ENCODE results near the gene HMGN2.
A peak's percentile ranks its signal among the peaks of the same experiment; 100 is the strongest.

Gene HMGN2

GRCh38 chr1:26459573-26460031 lies 12.6 kb upstream of the HMGN2 start:
- H3K4me3 ChIP-seq (ENCODE audit: low read depth in 1 of 2, low read length in 2 of 2): no peak overlapping the region
- no peak overlapping the region for H3K27ac ChIP-seq (ENCODE audit: low read length)
- peaks cover 26 to 63% of the 10 kb centered on the region in 2 donors for H3K36me3 ChIP-seq (ENCODE audit: control insufficient read depth in 1 of 2, insufficient read depth in 2 of 2, low read length in 2 of 2)
- no peaks in the 10 kb centered on the region for H3K9me3 ChIP-seq (ENCODE audit: control insufficient read depth in 1 of 2, low read length in 2 of 2)
- no peaks in the 10 kb centered on the region for H3K27me3 ChIP-seq (ENCODE audit: low read depth, low read length)
- H3K4me1 ChIP-seq (ENCODE audit: control insufficient read depth in 1 of 2, insufficient read depth in 2 of 2, low read length in 2 of 2): peaks cover 0 to 4% of the 10 kb centered on the region in 2 donors

GRCh38 chr1:26468911-26469310 lies 3.3 kb upstream of the HMGN2 start:
- H3K9me3 ChIP-seq (ENCODE audit: control insufficient read depth in 1 of 2, low read length in 2 of 2): no peaks in the 10 kb centered on the region
- no peak overlapping the region for H3K4me3 ChIP-seq (ENCODE audit: low read depth in 1 of 2, low read length in 2 of 2)
- H3K4me1 ChIP-seq (ENCODE audit: control insufficient read depth in 1 of 2, insufficient read depth in 2 of 2, low read length in 2 of 2): peaks cover 7 to 23% of the 10 kb centered on the region in 2 donors
- no peaks in the 10 kb centered on the region for H3K27me3 ChIP-seq (ENCODE audit: low read depth, low read length)
- peaks cover 30 to 44% of the 10 kb centered on the region in 2 donors for H3K36me3 ChIP-seq (ENCODE audit: control insufficient read depth in 1 of 2, insufficient read depth in 2 of 2, low read length in 2 of 2)
- no peak overlapping the region for H3K27ac ChIP-seq (ENCODE audit: low read length)

GRCh38 chr1:26469558-26469957 lies 2.7 kb upstream of the HMGN2 start:
- Histone ChIP-seq H3K9me3 (ENCODE audit: control insufficient read depth in 1 of 2, low read length in 2 of 2) (no peaks in the 10 kb centered on the region), H3K27me3 (ENCODE audit: low read depth, low read length) (no peaks in the 10 kb centered on the region), H3K4me1 (ENCODE audit: control insufficient read depth in 1 of 2, insufficient read depth in 2 of 2, low read length in 2 of 2) (peaks cover 12 to 29% of the 10 kb centered on the region in 2 donors), H3K27ac (ENCODE audit: low read length) (no peak overlapping the region), H3K4me3 (ENCODE audit: low read depth in 1 of 2, low read length in 2 of 2) (no peak overlapping the region), H3K36me3 (ENCODE audit: control insufficient read depth in 1 of 2, insufficient read depth in 2 of 2, low read length in 2 of 2) (peaks cover 33 to 45% of the 10 kb centered on the region in 2 donors)

GRCh38 chr1:26470878-26471497 lies 1.3 kb upstream of the HMGN2 start:
- Histone ChIP-seq H3K27ac (ENCODE audit: low read length) (no peak overlapping the region), H3K4me3 (ENCODE audit: low read depth in 1 of 2, low read length in 2 of 2) (peak overlapping the region; percentile 64 to 81), H3K27me3 (ENCODE audit: low read depth, low read length) (no peaks in the 10 kb centered on the region), H3K9me3 (ENCODE audit: control insufficient read depth in 1 of 2, low read length in 2 of 2) (no peaks in the 10 kb centered on the region), H3K36me3 (ENCODE audit: control insufficient read depth in 1 of 2, insufficient read depth in 2 of 2, low read length in 2 of 2) (peaks cover 26 to 33% of the 10 kb centered on the region in 2 donors), H3K4me1 (ENCODE audit: control insufficient read depth in 1 of 2, insufficient read depth in 2 of 2, low read length in 2 of 2) (peaks cover 12 to 30% of the 10 kb centered on the region in 2 donors)

GRCh38 chr1:26471498-26472319 lies 531 bp upstream of the HMGN2 start:
- H3K4me3 ChIP-seq (ENCODE audit: low read depth in 1 of 2, low read length in 2 of 2): peak overlapping the region; percentile 64 to 81
- no peak overlapping the region for H3K27ac ChIP-seq (ENCODE audit: low read length)
- H3K27me3 ChIP-seq (ENCODE audit: low read depth, low read length): no peaks in the 10 kb centered on the region
- peaks cover 12 to 35% of the 10 kb centered on the region in 2 donors for H3K4me1 ChIP-seq (ENCODE audit: control insufficient read depth in 1 of 2, insufficient read depth in 2 of 2, low read length in 2 of 2)
- H3K9me3 ChIP-seq (ENCODE audit: control insufficient read depth in 1 of 2, low read length in 2 of 2): no peaks in the 10 kb centered on the region
- H3K36me3 ChIP-seq (ENCODE audit: control insufficient read depth in 1 of 2, insufficient read depth in 2 of 2, low read length in 2 of 2): peaks cover 30 to 31% of the 10 kb centered on the region in 2 donors

- H3K9me3 ChIP-seq (ENCODE audit: control insufficient read depth in 1 of 2, low read length in 2 of 2): no peaks in the 10 kb centered on the region
- H3K4me1 ChIP-seq (ENCODE audit: control insufficient read depth in 1 of 2, insufficient read depth in 2 of 2, low read length in 2 of 2): peaks cover 12 to 35% of the 10 kb centered on the region in 2 donors
- H3K27me3 ChIP-seq (ENCODE audit: low read depth, low read length): no peaks in the 10 kb centered on the region
- peak overlapping the region; percentile 76 to 81 for H3K4me3 ChIP-seq (ENCODE audit: low read depth in 1 of 2, low read length in 2 of 2)
- peaks cover 23 to 33% of the 10 kb centered on the region in 2 donors for H3K36me3 ChIP-seq (ENCODE audit: control insufficient read depth in 1 of 2, insufficient read depth in 2 of 2, low read length in 2 of 2)
- H3K27ac ChIP-seq (ENCODE audit: low read length): peak overlapping the region; percentile 69
Observed at GRCh38 chr1:26472901-26473845, 933 bp downstream of the HMGN2 start.

- Histone ChIP-seq H3K4me3 (ENCODE audit: low read depth in 1 of 2, low read length in 2 of 2) (no peak overlapping the region), H3K9me3 (ENCODE audit: control insufficient read depth in 1 of 2, low read length in 2 of 2) (no peaks in the 10 kb centered on the region), H3K27ac (ENCODE audit: low read length) (no peak overlapping the region), H3K27me3 (ENCODE audit: low read depth, low read length) (no peaks in the 10 kb centered on the region), H3K36me3 (ENCODE audit: control insufficient read depth in 1 of 2, insufficient read depth in 2 of 2, low read length in 2 of 2) (peaks cover 23 to 29% of the 10 kb centered on the region in 2 donors), H3K4me1 (ENCODE audit: control insufficient read depth in 1 of 2, insufficient read depth in 2 of 2, low read length in 2 of 2) (peaks cover 12 to 35% of the 10 kb centered on the region in 2 donors)
Observed at GRCh38 chr1:26474818-26475217, 2.6 kb downstream of the HMGN2 start.

GRCh38 chr1:26475989-26476388 lies 3.7 kb downstream of the HMGN2 start:
- Histone ChIP-seq H3K9me3 (ENCODE audit: control insufficient read depth in 1 of 2, low read length in 2 of 2) (no peaks in the 10 kb centered on the region), H3K27me3 (ENCODE audit: low read depth, low read length) (no peaks in the 10 kb centered on the region), H3K4me1 (ENCODE audit: control insufficient read depth in 1 of 2, insufficient read depth in 2 of 2, low read length in 2 of 2) (peaks cover 12 to 30% of the 10 kb centered on the region in 2 donors), H3K27ac (ENCODE audit: low read length) (no peak overlapping the region), H3K4me3 (ENCODE audit: low read depth in 1 of 2, low read length in 2 of 2) (no peak overlapping the region), H3K36me3 (ENCODE audit: control insufficient read depth in 1 of 2, insufficient read depth in 2 of 2, low read length in 2 of 2) (peaks cover 23 to 29% of the 10 kb centered on the region in 2 donors)

- H3K4me3 ChIP-seq (ENCODE audit: low read depth in 1 of 2, low read length in 2 of 2): no peak overlapping the region
- peaks cover 12 to 20% of the 10 kb centered on the region in 2 donors for H3K4me1 ChIP-seq (ENCODE audit: control insufficient read depth in 1 of 2, insufficient read depth in 2 of 2, low read length in 2 of 2)
- H3K27me3 ChIP-seq (ENCODE audit: low read depth, low read length): no peaks in the 10 kb centered on the region
- no peaks in the 10 kb centered on the region for H3K9me3 ChIP-seq (ENCODE audit: control insufficient read depth in 1 of 2, low read length in 2 of 2)
- no peak overlapping the region for H3K27ac ChIP-seq (ENCODE audit: low read length)
- peaks cover 23 to 29% of the 10 kb centered on the region in 2 donors for H3K36me3 ChIP-seq (ENCODE audit: control insufficient read depth in 1 of 2, insufficient read depth in 2 of 2, low read length in 2 of 2)
Observed at GRCh38 chr1:26476958-26477357, 4.7 kb downstream of the HMGN2 start.

- Histone ChIP-seq H3K36me3 (ENCODE audit: control insufficient read depth in 1 of 2, insufficient read depth in 2 of 2, low read length in 2 of 2) (peaks cover 23 to 29% of the 10 kb centered on the region in 2 donors), H3K27ac (ENCODE audit: low read length) (no peak overlapping the region), H3K4me1 (ENCODE audit: control insufficient read depth in 1 of 2, insufficient read depth in 2 of 2, low read length in 2 of 2) (peaks cover 12 to 20% of the 10 kb centered on the region in 2 donors), H3K4me3 (ENCODE audit: low read depth in 1 of 2, low read length in 2 of 2) (no peak overlapping the region), H3K9me3 (ENCODE audit: control insufficient read depth in 1 of 2, low read length in 2 of 2) (no peaks in the 10 kb centered on the region), H3K27me3 (ENCODE audit: low read depth, low read length) (no peaks in the 10 kb centered on the region)
Observed at GRCh38 chr1:26477446-26478152, 5.4 kb downstream of the HMGN2 start.

Measured in muscle layer of duodenum (tissue), 2 donors.